ENCODE measurements around the gene IGSF21.

DNA sequence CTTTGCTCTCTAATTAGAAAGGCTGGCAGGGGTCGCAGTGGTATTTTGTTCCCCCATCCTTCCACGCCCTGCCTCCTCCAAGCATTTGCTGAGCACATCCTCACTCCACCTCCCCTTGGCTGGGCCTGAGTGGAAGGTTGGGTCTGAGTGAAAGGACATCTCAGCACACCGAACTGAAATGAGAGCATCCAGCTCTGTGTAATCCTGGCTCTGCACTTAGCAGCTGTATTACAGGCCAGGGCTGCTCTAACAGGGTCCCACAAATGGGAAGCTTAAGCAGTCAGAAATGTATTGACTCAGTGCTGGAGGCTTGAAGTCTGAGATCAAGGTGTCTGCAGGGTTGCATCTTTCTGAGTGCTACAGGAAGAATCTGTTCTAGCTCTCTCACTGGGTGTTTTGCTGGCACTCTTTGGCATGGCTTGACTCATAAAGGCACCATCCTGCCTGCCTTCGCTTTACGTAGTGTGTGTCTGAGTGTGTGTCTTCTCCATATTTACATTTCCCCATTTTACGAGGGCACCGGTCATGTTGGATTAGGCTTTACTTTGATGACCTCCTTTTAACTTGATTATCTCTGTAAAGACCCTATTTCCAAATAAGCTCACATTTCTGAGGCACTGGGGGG is 48.5 kb upstream of the IGSF21 start:
- TF ChIP-seq, protein P1, sequence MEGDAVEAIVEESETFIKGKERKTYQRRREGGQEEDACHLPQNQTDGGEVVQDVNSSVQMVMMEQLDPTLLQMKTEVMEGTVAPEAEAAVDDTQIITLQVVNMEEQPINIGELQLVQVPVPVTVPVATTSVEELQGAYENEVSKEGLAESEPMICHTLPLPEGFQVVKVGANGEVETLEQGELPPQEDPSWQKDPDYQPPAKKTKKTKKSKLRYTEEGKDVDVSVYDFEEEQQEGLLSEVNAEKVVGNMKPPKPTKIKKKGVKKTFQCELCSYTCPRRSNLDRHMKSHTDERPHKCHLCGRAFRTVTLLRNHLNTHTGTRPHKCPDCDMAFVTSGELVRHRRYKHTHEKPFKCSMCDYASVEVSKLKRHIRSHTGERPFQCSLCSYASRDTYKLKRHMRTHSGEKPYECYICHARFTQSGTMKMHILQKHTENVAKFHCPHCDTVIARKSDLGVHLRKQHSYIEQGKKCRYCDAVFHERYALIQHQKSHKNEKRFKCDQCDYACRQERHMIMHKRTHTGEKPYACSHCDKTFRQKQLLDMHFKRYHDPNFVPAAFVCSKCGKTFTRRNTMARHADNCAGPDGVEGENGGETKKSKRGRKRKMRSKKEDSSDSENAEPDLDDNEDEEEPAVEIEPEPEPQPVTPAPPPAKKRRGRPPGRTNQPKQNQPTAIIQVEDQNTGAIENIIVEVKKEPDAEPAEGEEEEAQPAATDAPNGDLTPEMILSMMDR (IDR thresholded peaks at IDR 0.05): no peak
- no peak for TF ChIP-seq POLR2A (IDR thresholded peaks at IDR 0.05)
